HG03432 (cell line): ENCODE measurements around the gene CCDC136.

Experiments used
- ATAC-seq: cut with Tn5 transposase; IDR thresholded peaks from one replicate; pipeline ENCODE4 v1.9.1; 2021; ENCODE audit warnings: mild to moderate bottlenecking, moderate library complexity; ENCODE audit not compliant: unreplicated experiment

The CCDC136 gene

GRCh38 chr7:128841921-128842673 lies 50.3 kb downstream of the CCDC136 start:
- ATAC-seq = no peak

- ATAC-seq = no peak
Observed at GRCh38 chr7:128842674-128843641, 51.2 kb downstream of the CCDC136 start.

DNA sequence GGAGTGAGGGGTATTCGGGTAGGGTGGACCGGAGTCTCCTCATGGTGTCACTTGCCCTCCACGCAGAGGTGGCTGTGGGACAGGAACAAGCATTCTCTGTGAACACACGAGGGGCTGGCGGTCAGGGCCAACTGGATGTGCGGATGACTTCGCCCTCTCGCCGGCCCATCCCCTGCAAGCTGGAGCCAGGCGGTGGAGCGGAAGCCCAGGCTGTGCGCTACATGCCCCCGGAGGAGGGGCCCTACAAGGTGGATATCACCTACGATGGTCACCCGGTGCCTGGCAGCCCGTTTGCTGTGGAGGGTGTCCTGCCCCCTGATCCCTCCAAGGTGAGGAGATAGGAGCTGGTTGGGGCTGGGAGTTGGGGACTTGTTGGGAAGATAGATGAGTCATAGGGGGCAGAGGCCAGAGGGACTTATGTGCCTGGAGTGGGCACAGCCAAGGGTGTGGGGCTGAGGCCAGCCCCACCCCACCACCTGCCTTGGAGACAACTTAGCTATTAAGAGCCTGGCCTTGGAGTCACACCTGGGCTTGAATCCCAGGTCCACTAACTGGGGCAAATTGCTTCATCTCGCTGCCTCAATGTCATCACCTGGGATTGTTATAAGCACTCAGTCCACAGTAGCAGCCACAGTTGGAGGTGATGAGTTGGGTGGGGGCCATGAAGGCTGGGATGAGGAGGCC lies 52.3 kb downstream of the CCDC136 start:
- no peak for ATAC-seq

DNA sequence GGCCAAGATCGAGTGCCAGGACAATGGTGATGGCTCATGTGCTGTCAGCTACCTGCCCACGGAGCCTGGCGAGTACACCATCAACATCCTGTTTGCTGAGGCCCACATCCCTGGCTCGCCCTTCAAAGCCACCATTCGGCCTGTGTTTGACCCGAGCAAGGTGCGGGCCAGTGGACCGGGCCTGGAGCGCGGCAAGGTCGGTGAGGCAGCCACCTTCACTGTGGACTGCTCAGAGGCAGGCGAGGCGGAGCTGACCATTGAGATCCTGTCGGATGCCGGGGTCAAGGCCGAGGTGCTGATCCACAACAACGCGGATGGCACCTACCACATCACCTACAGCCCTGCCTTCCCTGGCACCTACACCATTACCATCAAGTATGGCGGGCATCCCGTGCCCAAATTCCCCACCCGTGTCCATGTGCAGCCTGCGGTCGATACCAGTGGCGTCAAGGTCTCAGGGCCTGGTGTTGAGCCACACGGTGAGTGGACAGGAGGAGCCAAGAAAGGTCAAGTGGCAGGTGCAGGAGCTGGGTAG lies 53.1 kb downstream of the CCDC136 start:
- ATAC-seq = no peak

- ATAC-seq = no peak
Observed at GRCh38 chr7:128845475-128845874, 53.7 kb downstream of the CCDC136 start.

GRCh38 chr7:128845987-128846386 lies 54.2 kb downstream of the CCDC136 start:
- no peak for ATAC-seq

GRCh38 chr7:128846781-128847444 lies 55.1 kb downstream of the CCDC136 start:
- no peak for ATAC-seq

DNA sequence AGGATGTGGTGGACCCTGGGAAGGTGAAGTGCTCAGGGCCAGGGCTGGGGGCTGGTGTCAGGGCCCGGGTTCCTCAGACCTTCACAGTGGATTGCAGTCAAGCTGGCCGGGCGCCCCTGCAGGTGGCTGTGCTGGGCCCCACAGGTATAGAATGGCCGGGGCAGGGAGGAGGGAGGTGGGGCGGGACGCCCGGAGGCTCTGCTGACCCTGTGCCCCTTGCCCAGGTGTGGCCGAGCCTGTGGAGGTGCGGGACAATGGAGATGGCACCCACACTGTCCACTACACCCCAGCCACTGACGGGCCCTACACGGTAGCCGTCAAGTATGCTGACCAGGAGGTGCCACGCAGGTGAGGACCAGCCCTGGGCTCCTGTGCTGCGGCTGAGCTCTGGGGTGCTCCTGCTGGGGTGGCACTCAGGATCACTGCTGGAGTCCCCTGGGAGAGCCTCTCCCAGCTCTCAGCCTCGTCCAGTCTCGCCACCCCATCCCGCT lies 56.0 kb downstream of the CCDC136 start:
- no peak for ATAC-seq

DNA sequence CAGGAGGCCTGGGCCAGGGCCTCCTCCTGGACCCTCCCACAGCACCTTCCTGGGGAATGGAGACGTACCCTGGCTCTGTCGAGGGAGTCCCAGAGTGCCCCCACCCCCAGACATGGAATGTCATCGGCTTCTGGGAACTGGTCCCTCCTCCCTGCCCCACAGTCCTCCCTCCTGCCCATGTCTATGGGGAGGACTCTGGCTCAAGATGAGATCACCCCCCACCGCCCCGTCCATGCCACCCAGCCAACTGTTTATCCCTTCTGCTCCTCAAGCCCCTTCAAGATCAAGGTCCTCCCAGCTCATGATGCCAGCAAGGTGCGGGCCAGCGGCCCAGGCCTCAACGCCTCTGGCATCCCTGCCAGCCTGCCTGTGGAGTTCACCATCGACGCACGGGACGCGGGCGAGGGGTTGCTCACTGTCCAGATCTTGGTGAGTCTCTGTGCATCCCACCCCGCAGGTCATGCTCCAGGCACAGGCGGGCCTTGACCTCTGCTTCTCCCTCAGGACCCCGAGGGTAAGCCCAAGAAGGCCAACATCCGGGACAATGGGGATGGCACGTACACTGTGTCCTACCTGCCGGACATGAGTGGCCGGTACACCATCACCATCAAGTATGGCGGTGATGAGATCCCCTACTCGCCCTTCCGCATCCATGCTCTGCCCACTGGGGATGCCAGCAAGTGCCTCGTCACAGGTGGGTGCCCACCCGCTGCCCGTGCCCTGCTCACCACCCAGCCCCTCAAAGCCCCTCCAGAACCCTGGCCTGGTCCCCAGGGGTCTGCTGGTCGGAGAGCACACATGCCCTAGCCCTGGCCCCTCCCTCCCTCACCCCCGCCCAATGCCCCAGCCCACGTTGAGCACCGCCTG lies 56.8 kb downstream of the CCDC136 start:
- ATAC-seq = no peak

DNA sequence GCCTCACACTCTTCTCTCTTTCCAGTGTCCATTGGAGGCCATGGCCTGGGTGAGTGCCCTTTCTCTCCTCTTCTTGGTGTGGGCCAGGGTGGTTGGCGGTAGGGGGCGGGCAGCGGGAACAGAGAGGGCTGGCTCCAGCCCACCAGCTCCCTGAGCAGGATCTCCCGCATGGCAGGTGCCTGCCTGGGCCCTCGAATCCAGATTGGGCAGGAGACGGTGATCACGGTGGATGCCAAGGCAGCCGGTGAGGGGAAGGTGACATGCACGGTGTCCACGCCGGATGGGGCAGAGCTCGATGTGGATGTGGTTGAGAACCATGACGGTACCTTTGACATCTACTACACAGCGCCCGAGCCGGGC lies 57.4 kb downstream of the CCDC136 start:
- ATAC-seq = no peak

- ATAC-seq = no peak
Observed at GRCh38 chr7:128849804-128850490, 58.2 kb downstream of the CCDC136 start.

DNA sequence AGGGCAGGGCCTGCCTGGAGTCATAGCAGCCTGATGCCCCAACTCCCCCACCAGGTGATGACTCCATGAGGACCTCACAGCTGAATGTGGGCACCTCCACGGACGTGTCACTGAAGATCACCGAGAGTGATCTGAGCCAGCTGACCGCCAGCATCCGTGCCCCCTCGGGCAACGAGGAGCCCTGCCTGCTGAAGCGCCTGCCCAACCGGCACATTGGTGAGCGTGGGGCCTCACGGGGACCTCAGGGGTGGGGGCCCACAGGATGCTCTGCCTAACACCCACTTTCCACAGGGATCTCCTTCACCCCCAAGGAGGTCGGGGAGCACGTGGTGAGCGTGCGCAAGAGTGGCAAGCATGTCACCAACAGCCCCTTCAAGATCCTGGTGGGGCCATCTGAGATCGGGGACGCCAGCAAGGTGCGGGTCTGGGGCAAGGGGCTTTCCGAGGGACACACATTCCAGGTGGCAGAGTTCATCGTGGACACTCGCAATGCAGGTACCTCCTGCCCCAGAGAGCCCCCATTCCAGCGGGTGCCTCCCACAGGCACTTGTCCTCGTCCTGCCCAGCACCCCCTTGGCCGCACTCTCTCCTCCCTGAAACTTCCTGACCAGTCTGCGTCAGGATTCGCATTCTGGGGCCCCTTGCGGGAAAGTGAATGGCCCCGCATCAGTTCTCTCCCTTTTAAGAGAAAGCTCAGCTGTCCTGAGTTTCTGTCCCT lies 60.9 kb downstream of the CCDC136 start:
- no peak for ATAC-seq

GRCh38 chr7:128853799-128854198 lies 62.0 kb downstream of the CCDC136 start:
- no peak for ATAC-seq

GRCh38 chr7:128854396-128854795 lies 62.6 kb downstream of the CCDC136 start:
- no peak for ATAC-seq

DNA sequence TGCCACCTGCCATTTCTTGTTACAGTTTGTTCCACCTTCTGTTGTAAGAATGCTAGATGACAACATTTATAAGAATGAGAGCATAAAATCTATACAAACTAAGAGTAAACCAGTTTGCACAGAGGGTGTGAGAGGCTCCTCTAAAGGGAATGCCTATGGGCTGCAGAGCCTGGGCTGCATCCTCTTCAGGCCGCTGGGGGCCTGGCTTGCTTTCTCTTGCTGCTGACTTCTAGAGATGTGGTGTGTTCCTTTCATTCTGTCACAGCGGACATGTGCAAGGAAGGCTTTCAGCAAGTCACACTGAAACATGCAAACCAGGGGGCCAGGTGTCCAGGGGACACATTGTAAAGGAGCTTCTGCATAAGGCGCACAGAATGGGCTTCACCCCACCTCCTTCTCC lies 63.8 kb downstream of the CCDC136 start:
- ATAC-seq = no peak

- ATAC-seq = no peak
Observed at GRCh38 chr7:128856001-128856718, 64.4 kb downstream of the CCDC136 start.

- ATAC-seq = no peak
Observed at GRCh38 chr7:128858380-128859231, 66.8 kb downstream of the CCDC136 start.
